ENCODE data around the gene RHOV.
A peak's percentile ranks its signal among the peaks of the same experiment; 100 is the strongest.

RHOV gene

DNA sequence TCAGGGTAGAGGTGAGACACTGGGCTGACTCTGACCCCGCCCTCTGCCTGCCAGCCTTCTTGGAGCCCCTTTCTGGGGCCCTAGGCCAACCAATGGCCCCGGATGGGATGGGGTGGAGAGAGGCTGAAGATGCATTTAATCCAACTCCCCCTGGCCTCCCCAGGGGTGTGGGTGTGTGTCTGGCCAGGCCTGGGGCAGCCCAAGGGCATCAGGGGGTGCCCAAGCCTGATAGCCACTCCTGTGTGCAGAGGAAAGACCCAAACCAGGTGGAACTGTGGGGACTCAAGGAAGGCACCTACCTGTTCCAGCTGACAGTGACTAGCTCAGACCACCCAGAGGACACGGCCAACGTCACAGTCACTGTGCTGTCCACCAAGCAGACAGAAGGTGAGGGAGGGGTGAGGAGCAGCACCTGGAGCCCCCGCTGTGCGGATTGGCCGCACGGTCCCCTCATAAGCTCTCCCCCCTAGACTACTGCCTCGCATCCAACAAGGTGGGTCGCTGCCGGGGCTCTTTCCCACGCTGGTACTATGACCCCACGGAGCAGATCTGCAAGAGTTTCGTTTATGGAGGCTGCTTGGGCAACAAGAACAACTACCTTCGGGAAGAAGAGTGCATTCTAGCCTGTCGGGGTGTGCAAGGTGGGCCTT lies 20.7 kb downstream of the RHOV start:
- H3K9me3 ChIP-seq: no peaks in the 10 kb centered on the region
- no peak overlapping the region for H3K4me3 ChIP-seq (ENCODE audit: low read depth, low read length)
- DNase-seq: no peak
- TF ChIP-seq, protein P1, sequence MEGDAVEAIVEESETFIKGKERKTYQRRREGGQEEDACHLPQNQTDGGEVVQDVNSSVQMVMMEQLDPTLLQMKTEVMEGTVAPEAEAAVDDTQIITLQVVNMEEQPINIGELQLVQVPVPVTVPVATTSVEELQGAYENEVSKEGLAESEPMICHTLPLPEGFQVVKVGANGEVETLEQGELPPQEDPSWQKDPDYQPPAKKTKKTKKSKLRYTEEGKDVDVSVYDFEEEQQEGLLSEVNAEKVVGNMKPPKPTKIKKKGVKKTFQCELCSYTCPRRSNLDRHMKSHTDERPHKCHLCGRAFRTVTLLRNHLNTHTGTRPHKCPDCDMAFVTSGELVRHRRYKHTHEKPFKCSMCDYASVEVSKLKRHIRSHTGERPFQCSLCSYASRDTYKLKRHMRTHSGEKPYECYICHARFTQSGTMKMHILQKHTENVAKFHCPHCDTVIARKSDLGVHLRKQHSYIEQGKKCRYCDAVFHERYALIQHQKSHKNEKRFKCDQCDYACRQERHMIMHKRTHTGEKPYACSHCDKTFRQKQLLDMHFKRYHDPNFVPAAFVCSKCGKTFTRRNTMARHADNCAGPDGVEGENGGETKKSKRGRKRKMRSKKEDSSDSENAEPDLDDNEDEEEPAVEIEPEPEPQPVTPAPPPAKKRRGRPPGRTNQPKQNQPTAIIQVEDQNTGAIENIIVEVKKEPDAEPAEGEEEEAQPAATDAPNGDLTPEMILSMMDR (IDR thresholded peaks at IDR 0.05; ENCODE audit: low read depth, low read length): no peak
- no peaks in the 10 kb centered on the region for H3K36me3 ChIP-seq
- H3K27me3 ChIP-seq: no peaks in the 10 kb centered on the region
- H3K4me1 ChIP-seq: no peaks in the 10 kb centered on the region

DNA sequence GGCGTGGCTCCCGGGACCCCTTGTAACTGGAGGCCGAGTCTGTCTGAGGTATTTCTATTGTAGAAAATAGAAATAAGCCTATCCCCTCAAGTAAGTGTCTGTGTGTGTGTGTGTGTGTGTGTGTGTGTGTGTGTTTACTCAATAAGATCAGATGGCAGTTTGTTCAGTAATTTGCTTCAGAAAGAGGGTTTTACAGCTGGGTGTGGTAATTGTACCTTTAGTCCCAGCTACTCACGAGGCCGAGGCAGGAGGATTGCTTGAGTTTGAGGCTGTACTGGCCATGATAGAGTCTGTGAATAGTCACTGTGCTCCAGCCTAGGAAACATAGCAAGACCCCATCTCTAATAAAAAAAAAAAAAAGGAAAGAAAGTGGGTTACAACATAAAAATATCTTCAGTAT lies 21.5 kb downstream of the RHOV start:
- Histone ChIP-seq H3K4me3 (ENCODE audit: low read depth, low read length) (no peak overlapping the region), H3K4me1 (no peaks in the 10 kb centered on the region; the same call in 1 of the 2 replicates), H3K36me3 (no peaks in the 10 kb centered on the region), H3K27me3 (no peaks in the 10 kb centered on the region), H3K9me3 (no peaks in the 10 kb centered on the region)
- TF ChIP-seq, protein P1 (IDR thresholded peaks at IDR 0.05; ENCODE audit: low read depth, low read length): no peak
- DNase-seq: no peak

DNA sequence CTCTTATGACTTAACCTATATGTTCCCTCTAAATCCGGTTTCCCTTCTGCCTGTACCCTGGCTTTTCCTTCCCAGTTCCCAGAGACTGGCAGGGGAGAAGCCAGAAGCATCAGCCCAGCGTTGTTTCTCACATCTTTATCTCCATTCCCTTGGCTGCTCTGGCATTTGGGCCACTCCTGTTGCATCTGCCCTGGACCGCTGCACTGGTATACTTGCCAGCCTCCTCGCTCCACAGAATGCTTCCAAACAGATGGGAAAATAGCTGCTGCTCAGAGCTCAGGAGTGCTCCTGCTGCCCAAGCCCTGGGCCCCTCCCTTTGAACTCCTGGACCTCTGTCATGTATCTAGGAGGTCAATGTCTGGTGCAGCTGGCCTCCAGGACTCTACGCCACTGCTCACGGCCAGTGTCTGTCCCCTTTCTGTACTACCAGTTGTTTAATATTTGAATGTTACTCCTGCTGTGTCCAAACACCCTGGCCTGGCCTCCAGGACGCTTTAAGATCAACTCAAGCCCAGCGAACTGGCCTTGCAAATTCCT lies 23.4 kb downstream of the RHOV start:
- Histone ChIP-seq H3K9me3 (no peaks in the 10 kb centered on the region), H3K4me3 (ENCODE audit: low read depth, low read length) (no peak overlapping the region), H3K36me3 (no peaks in the 10 kb centered on the region), H3K4me1 (peaks cover 4% of the 10 kb centered on the region; the same call in 1 of the 2 replicates), H3K27me3 (no peaks in the 10 kb centered on the region)
- DNase-seq: no peak
- TF ChIP-seq, protein P1 (IDR thresholded peaks at IDR 0.05; ENCODE audit: low read depth, low read length): no peak

DNA sequence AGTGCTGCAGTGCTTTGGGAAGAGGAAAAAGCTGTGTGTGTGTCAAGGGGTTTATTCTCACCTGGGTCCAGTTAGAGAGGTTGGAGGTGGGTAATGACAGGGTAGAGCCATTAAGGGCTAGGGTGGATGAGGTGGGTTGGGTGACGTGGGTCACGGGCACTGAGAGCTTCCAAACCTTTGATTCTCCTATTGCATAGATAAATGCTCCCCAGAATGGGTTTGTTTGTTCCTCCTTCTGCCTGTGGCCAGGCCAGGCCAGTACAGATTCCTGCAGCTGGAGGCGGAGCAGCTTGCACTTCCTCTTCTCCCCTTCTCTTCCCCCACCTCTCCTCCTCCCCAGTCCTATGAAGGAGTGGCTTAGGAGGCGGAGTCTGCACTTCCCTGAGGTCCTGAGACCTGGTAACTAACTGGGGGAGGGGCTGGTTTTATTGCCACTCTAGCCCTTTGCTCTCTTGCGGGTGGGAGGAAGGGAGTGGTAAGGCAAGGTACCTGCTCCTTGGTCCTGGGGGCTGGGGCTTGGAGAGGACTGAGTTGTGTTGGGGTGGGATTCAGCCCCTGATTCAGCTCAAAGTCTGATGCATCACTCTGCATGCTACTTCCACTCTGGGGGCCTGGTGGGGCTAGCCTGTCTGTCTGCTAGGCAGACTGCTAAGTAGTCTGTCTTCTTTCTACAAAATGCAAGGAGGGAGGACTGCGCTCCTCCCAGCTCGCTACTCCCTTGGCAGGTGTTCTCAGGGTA lies 26.6 kb downstream of the RHOV start:
- H3K27me3 ChIP-seq: peaks cover 22% of the 10 kb centered on the region
- no peaks in the 10 kb centered on the region for H3K9me3 ChIP-seq
- no peaks in the 10 kb centered on the region for H3K36me3 ChIP-seq
- H3K4me1 ChIP-seq: peaks cover 4% of the 10 kb centered on the region; the same call in 1 of the 2 replicates
- no peak overlapping the region for H3K4me3 ChIP-seq (ENCODE audit: low read depth, low read length)
- DNase-seq: peak; percentile 56
- TF ChIP-seq, protein P1 (IDR thresholded peaks at IDR 0.05; ENCODE audit: low read depth, low read length): no peak

DNA sequence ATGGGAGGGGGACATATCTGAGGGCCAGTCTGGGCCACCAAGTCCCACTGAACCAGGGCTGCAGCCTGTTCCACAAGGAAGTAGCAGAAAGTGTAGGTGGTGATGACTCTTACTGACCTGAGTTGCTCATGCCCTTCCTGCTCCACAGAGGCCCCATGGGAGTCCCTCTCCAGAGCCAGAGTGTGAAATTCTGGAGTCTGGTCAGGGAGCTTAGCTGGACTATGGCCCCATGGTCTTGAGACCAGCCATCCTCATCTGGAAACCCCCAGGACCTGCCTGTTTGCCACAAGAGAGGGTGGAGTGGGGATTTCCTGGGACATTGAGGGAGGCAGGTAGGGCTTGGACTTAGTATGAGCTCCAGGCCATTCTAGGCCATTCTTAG lies 27.2 kb downstream of the RHOV start:
- H3K4me3 ChIP-seq (ENCODE audit: low read depth, low read length): no peak overlapping the region
- no peaks in the 10 kb centered on the region for H3K36me3 ChIP-seq
- TF ChIP-seq, protein P1 (IDR thresholded peaks at IDR 0.05; ENCODE audit: low read depth, low read length): no peak

More for the DNA sequence above, 27.2 kb downstream of the RHOV start:
- Histone ChIP-seq H3K27me3 (peaks cover 22% of the 10 kb centered on the region), H3K9me3 (no peaks in the 10 kb centered on the region), H3K4me1 (peaks cover 4% of the 10 kb centered on the region; the same call in 1 of the 2 replicates)
- no peak for DNase-seq

Measured in BE2C (cell line).